ENCODE data around the gene KRT82.

The KRT82 gene

GRCh38 chr12:52358575-52359350, 47.4 kb downstream of the KRT82 start:
- no peak overlapping the region for H3K9ac ChIP-seq (ENCODE audit: low read length in 5 of 5)
- H3K9me3 ChIP-seq (ENCODE audit: control insufficient read depth in 5 of 5, low read length in 5 of 5) = no peaks in the 10 kb centered on the region
- H3K27me3 ChIP-seq (ENCODE audit: control insufficient read depth in 5 of 5, insufficient read depth in 4 of 5, low read length in 5 of 5) = peaks cover 0 to 23% (median 7%) of the 10 kb centered on the region in 5 donors
- no peaks in the 10 kb centered on the region for H3K36me3 ChIP-seq (ENCODE audit: control insufficient read depth in 5 of 5, insufficient read depth in 5 of 5, low read length in 5 of 5)
- H3K4me3 ChIP-seq (ENCODE audit: low read depth in 1 of 5, low read length in 5 of 5) = no peak overlapping the region
- H3K27ac ChIP-seq (ENCODE audit: low read depth, low read length) = no peak overlapping the region
- peaks cover 0 to 3% (median 0%) of the 10 kb centered on the region in 5 donors for H3K4me1 ChIP-seq (ENCODE audit: control insufficient read depth in 5 of 5, insufficient read depth in 5 of 5, low read length in 5 of 5)

DNA sequence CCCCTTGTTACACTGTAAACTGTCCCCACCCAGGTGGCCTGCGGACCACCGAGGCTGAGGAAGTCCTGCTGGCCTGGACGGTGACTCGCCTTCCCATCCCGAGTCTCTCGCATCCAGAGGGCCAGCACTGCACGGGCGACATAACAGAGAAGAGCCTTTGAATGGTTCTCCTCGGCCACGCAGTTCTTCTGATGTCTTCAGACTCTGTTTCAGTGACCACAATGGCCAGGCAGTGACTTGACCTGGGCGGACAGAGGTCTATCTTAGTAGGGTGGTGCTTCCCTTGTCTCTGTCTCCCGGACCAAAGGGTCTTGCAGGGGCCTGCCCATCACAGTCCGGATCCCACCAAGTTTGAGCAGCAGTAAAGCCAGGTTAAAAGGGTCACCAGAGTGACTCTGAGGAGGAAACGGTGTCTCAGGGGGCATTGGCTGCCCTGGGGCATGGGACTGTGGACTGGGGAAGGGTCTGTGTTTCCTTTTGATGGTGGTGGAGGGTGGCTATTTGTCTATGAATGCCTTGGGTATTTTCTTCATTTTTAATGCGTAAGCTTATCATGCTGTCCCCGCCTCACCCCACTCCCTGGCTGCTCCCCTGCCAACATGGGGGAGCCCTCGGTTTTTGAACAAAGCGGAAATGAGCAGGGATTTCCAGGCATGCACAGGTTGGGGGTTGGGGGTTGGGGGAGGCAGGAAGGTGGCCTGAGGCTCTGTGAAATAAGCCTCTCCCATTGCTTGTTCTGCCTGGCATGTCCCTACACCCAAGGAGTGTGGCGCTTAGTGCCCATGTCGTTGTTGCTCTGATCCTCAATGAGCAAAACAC, 49.2 kb downstream of the KRT82 start:
- Histone ChIP-seq H3K9ac (ENCODE audit: low read length in 5 of 5) (no peak overlapping the region), H3K4me1 (ENCODE audit: control insufficient read depth in 5 of 5, insufficient read depth in 5 of 5, low read length in 5 of 5) (peaks cover 0 to 3% (median 0%) of the 10 kb centered on the region in 5 donors), H3K27me3 (ENCODE audit: control insufficient read depth in 5 of 5, insufficient read depth in 4 of 5, low read length in 5 of 5) (peaks cover 0 to 26% (median 7%) of the 10 kb centered on the region in 5 donors), H3K9me3 (ENCODE audit: control insufficient read depth in 5 of 5, low read length in 5 of 5) (no peaks in the 10 kb centered on the region), H3K4me3 (ENCODE audit: low read depth in 1 of 5, low read length in 5 of 5) (no peak overlapping the region), H3K27ac (ENCODE audit: low read depth, low read length) (no peak overlapping the region), H3K36me3 (ENCODE audit: control insufficient read depth in 5 of 5, insufficient read depth in 5 of 5, low read length in 5 of 5) (no peaks in the 10 kb centered on the region)

GRCh38 chr12:52356031-52356761, 49.9 kb downstream of the KRT82 start:
- Histone ChIP-seq H3K9ac (ENCODE audit: low read length in 5 of 5) (no peak overlapping the region), H3K9me3 (ENCODE audit: control insufficient read depth in 5 of 5, low read length in 5 of 5) (no peaks in the 10 kb centered on the region), H3K27ac (ENCODE audit: low read depth, low read length) (no peak overlapping the region), H3K4me1 (ENCODE audit: control insufficient read depth in 5 of 5, insufficient read depth in 5 of 5, low read length in 5 of 5) (peaks cover 0 to 7% (median 5%) of the 10 kb centered on the region in 5 donors), H3K27me3 (ENCODE audit: control insufficient read depth in 5 of 5, insufficient read depth in 4 of 5, low read length in 5 of 5) (peaks cover 0 to 26% (median 7%) of the 10 kb centered on the region in 5 donors), H3K36me3 (ENCODE audit: control insufficient read depth in 5 of 5, insufficient read depth in 5 of 5, low read length in 5 of 5) (no peaks in the 10 kb centered on the region), H3K4me3 (ENCODE audit: low read depth in 1 of 5, low read length in 5 of 5) (no peak overlapping the region)

DNA sequence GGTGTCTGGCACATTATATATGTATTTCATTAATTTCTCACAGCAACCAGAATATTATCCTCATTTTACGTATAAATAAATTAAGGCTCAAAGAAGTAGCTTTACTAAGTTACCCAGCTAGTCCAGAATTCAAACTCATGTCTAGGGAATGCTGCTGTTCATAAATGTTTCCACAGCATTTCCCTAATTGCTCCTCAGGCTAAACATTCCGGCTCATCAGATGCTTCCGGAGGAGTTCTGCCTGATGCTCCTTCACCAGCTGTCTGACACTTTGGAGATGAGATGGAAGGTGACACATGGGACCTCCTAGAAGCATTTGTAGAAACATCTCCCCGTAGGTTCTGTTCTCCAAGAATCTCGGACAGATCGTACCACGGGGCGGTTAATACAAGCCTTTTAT, 51.0 kb downstream of the KRT82 start:
- Histone ChIP-seq H3K9me3 (ENCODE audit: control insufficient read depth in 5 of 5, low read length in 5 of 5) (no peaks in the 10 kb centered on the region), H3K4me3 (ENCODE audit: low read depth in 1 of 5, low read length in 5 of 5) (no peak overlapping the region), H3K27me3 (ENCODE audit: control insufficient read depth in 5 of 5, insufficient read depth in 4 of 5, low read length in 5 of 5) (peaks cover 0 to 26% (median 4%) of the 10 kb centered on the region in 5 donors), H3K9ac (ENCODE audit: low read length in 5 of 5) (no peak overlapping the region), H3K4me1 (ENCODE audit: control insufficient read depth in 5 of 5, insufficient read depth in 5 of 5, low read length in 5 of 5) (peaks cover 0 to 11% (median 7%) of the 10 kb centered on the region in 5 donors), H3K36me3 (ENCODE audit: control insufficient read depth in 5 of 5, insufficient read depth in 5 of 5, low read length in 5 of 5) (no peaks in the 10 kb centered on the region), H3K27ac (ENCODE audit: low read depth, low read length) (no peak overlapping the region)

DNA sequence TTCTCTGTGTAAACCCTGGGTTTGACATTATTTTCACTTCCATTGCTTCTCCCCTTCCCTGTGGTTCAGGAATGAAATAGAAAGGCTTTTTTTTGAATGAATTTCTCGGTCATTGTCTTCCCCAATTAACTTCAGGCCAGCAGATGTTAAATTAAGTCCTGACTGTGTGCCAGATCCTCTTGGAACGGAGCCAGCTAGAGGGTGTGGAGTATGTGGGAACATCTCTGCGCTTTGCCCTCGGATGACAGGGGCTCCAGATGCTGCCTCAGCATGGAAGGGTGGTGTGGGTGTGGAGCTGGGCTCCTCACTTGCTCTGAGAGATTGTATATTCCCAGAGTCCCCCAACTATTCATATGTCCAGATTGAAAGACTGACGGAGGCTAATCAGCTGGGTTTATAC, 51.9 kb downstream of the KRT82 start:
- Histone ChIP-seq H3K9me3 (ENCODE audit: control insufficient read depth in 5 of 5, low read length in 5 of 5) (no peaks in the 10 kb centered on the region), H3K27me3 (ENCODE audit: control insufficient read depth in 5 of 5, insufficient read depth in 4 of 5, low read length in 5 of 5) (peaks cover 0 to 26% (median 4%) of the 10 kb centered on the region in 5 donors), H3K4me1 (ENCODE audit: control insufficient read depth in 5 of 5, insufficient read depth in 5 of 5, low read length in 5 of 5) (peaks cover 0 to 11% (median 7%) of the 10 kb centered on the region in 5 donors), H3K9ac (ENCODE audit: low read length in 5 of 5) (no peak overlapping the region), H3K36me3 (ENCODE audit: control insufficient read depth in 5 of 5, insufficient read depth in 5 of 5, low read length in 5 of 5) (no peaks in the 10 kb centered on the region), H3K27ac (ENCODE audit: low read depth, low read length) (no peak overlapping the region), H3K4me3 (ENCODE audit: low read depth in 1 of 5, low read length in 5 of 5) (no peak overlapping the region)

DNA sequence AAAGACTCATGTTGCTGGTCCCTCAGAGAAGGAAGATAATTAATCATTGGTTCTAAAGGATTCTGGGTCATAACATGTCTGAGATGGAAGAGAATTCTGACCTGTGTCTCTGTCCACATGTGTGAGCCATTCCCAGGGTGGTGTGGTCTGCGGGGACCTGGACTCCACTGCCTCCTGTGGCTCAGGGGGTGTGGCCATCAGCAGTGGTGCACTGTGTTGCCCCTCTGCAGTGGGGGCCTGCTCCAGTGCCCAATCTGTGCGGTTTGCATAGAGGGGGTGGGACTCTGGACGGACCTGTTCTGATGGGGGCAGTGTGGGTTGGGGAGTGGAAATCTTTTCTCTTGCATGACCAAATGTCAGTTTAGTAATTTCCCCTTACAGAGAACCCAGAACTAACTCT, 52.4 kb downstream of the KRT82 start:
- H3K4me1 ChIP-seq (ENCODE audit: control insufficient read depth in 5 of 5, insufficient read depth in 5 of 5, low read length in 5 of 5) = peaks cover 0 to 11% (median 7%) of the 10 kb centered on the region in 5 donors
- no peaks in the 10 kb centered on the region for H3K9me3 ChIP-seq (ENCODE audit: control insufficient read depth in 5 of 5, low read length in 5 of 5)
- no peak overlapping the region for H3K27ac ChIP-seq (ENCODE audit: low read depth, low read length)
- no peak overlapping the region for H3K9ac ChIP-seq (ENCODE audit: low read length in 5 of 5)
- no peak overlapping the region for H3K4me3 ChIP-seq (ENCODE audit: low read depth in 1 of 5, low read length in 5 of 5)
- peaks cover 0 to 26% (median 4%) of the 10 kb centered on the region in 5 donors for H3K27me3 ChIP-seq (ENCODE audit: control insufficient read depth in 5 of 5, insufficient read depth in 4 of 5, low read length in 5 of 5)
- H3K36me3 ChIP-seq (ENCODE audit: control insufficient read depth in 5 of 5, insufficient read depth in 5 of 5, low read length in 5 of 5) = no peaks in the 10 kb centered on the region

DNA sequence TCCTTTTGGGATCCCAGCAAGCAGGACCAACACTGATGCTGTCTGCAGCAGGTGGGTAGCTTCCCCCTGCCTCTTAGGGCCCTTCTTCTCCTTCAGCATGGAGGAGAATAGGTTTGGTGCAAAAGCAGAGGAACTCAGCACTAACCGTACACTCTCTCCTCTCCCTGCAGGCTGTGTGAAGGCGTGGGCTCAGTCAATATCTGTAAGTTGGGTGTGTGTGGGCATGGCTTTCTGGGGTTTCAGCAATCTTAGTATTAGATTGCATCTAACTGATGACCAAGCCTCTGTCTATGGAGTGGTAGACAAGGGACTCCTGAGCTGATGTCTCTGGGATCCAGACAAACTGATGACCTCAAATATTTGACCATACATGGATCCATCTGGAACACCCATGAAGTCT, 53.2 kb downstream of the KRT82 start:
- Histone ChIP-seq H3K4me3 (ENCODE audit: low read depth in 1 of 5, low read length in 5 of 5) (no peak overlapping the region), H3K4me1 (ENCODE audit: control insufficient read depth in 5 of 5, insufficient read depth in 5 of 5, low read length in 5 of 5) (peaks cover 0 to 11% (median 7%) of the 10 kb centered on the region in 5 donors), H3K27ac (ENCODE audit: low read depth, low read length) (no peak overlapping the region), H3K9ac (ENCODE audit: low read length in 5 of 5) (no peak overlapping the region), H3K36me3 (ENCODE audit: control insufficient read depth in 5 of 5, insufficient read depth in 5 of 5, low read length in 5 of 5) (no peaks in the 10 kb centered on the region), H3K27me3 (ENCODE audit: control insufficient read depth in 5 of 5, insufficient read depth in 4 of 5, low read length in 5 of 5) (peaks cover 0 to 20% (median 4%) of the 10 kb centered on the region in 5 donors), H3K9me3 (ENCODE audit: control insufficient read depth in 5 of 5, low read length in 5 of 5) (no peaks in the 10 kb centered on the region)

DNA sequence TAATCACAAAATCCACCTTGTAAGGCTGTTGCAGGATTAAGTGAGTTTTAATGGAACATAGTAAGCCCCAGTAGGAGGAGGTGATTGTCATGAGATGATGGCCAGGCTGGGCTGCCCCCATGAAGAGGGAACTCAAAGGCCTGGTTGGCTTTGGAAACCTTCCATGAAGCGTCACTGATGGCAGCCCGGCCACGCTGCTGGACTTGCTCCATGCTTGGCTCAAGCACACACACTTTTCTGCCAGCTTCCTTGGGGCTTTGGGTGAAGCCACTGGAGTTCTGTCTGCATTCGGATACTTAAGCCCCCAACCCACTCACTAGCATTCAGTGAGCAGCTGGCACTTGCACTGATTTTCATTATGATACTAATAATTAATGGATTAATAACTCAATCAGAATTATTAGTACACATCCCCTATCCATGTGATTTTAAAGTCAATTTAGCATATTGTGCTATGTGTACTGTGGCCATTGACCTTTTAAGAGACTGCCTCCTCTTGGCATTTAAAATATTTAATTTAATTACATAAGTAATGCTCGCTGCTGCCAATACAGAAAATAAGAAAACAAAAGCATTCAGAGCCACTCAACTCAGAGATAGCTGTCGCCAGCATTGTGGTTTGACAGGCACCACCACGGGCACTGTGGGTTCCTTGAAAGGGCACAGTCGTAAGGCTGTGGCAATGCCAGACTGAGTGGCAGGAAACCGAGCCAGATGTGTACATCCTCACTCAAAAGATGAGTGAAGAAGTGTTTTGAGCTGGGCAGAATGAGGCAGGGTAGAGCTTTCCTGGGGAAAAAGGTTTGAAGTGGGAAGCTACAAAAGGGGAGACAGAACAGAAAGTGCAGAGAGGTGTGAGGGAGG, 54.7 kb downstream of the KRT82 start:
- peaks cover 0 to 12% (median 4%) of the 10 kb centered on the region in 5 donors for H3K27me3 ChIP-seq (ENCODE audit: control insufficient read depth in 5 of 5, insufficient read depth in 4 of 5, low read length in 5 of 5)

DNA sequence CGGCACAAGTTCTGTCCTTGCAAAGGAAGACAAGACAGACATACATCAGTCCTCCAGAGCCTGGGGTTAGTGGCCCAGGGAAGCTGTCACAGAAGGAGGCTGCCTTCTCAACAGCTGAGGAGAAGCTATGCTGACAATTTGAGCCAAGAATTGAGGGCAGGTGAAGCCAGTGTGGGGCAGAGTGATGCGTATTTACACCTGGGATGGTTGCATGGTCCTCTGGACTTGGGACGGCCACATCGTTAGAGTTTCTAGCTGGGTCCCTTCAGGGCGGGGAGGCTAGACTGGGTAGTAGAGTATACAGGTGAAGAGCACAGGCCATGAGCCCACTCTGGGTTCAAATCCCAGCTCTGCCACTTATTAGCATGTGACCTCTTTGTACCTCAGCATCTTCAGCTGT, 55.3 kb downstream of the KRT82 start:
- H3K27me3 ChIP-seq (ENCODE audit: control insufficient read depth in 5 of 5, insufficient read depth in 4 of 5, low read length in 5 of 5) = peaks cover 0 to 12% (median 4%) of the 10 kb centered on the region in 5 donors
- H3K9me3 ChIP-seq (ENCODE audit: control insufficient read depth in 5 of 5, low read length in 5 of 5) = no peaks in the 10 kb centered on the region
- H3K36me3 ChIP-seq (ENCODE audit: control insufficient read depth in 5 of 5, insufficient read depth in 5 of 5, low read length in 5 of 5) = no peaks in the 10 kb centered on the region
- H3K4me1 ChIP-seq (ENCODE audit: control insufficient read depth in 5 of 5, insufficient read depth in 5 of 5, low read length in 5 of 5) = peaks cover 0 to 17% (median 7%) of the 10 kb centered on the region in 5 donors
- H3K9ac ChIP-seq (ENCODE audit: low read length in 5 of 5) = no peak overlapping the region
- no peak overlapping the region for H3K27ac ChIP-seq (ENCODE audit: low read depth, low read length)
- no peak overlapping the region for H3K4me3 ChIP-seq (ENCODE audit: low read depth in 1 of 5, low read length in 5 of 5)

More for the DNA sequence above, 54.7 kb downstream of the KRT82 start:
- Histone ChIP-seq H3K4me3 (ENCODE audit: low read depth in 1 of 5, low read length in 5 of 5) (no peak overlapping the region), H3K36me3 (ENCODE audit: control insufficient read depth in 5 of 5, insufficient read depth in 5 of 5, low read length in 5 of 5) (no peaks in the 10 kb centered on the region), H3K9me3 (ENCODE audit: control insufficient read depth in 5 of 5, low read length in 5 of 5) (no peaks in the 10 kb centered on the region), H3K4me1 (ENCODE audit: control insufficient read depth in 5 of 5, insufficient read depth in 5 of 5, low read length in 5 of 5) (peaks cover 0 to 15% (median 7%) of the 10 kb centered on the region in 5 donors), H3K27ac (ENCODE audit: low read depth, low read length) (no peak overlapping the region), H3K9ac (ENCODE audit: low read length in 5 of 5) (no peak overlapping the region)

Measured in subcutaneous abdominal adipose tissue (tissue), 5 donors.